T-helper 17 cell (primary cell): Measurements from ENCODE around the gene FOXF2. TPM values are rescaled to one million over a fixed set of nuclear protein-coding genes. Genes with fewer than 3 reads are reported as not detected.
A peak's percentile ranks its signal among the peaks of the same experiment; 100 is the strongest.

ENCODE experiments used
- ATAC-seq: fragments of 150-1000 bp; cut with Tn5 transposase; 2 replicates; pipeline ENCODE4 v1.10.0; 2021; ENCODE audit warnings: mild to moderate bottlenecking, moderate library complexity
- DNase-seq, 3 donors: peaks; one replicate each; pipeline versions ENCODE4 v3.0.0 to v3.0.0-alpha.2; 2020 to 2021
- H3K9me3 ChIP-seq: one replicate; pipeline ENCODE4 v1.7.0; 2013; ENCODE audit warnings: low read length, mild to moderate bottlenecking; ENCODE audit not compliant: control insufficient read depth, poor library complexity, severe bottlenecking
- H3K27ac Mint-ChIP-seq: one replicate; pipeline ENCODE4 v1.8.0; 2022; ENCODE audit warnings: mild to moderate bottlenecking, moderate library complexity, mixed read lengths
- H3K27me3 Mint-ChIP-seq: one replicate; pipeline ENCODE4 v1.8.0; 2022; ENCODE audit warnings: mixed read lengths
- H3K36me3 Mint-ChIP-seq: one replicate; pipeline ENCODE4 v1.8.0; 2022; ENCODE audit warnings: low read depth, mixed read lengths
- H3K4me1 Mint-ChIP-seq: one replicate; pipeline ENCODE4 v1.8.0; 2022; ENCODE audit warnings: mild to moderate bottlenecking, mixed read lengths
- H3K4me3 Mint-ChIP-seq: one replicate; pipeline ENCODE4 v1.8.0; 2022; ENCODE audit warnings: mild to moderate bottlenecking, moderate library complexity, mixed read lengths
- total RNA-seq, 4 donors: library from RNA in 2 of 4; stranded (reverse) in 2 of 4; gene quantifications; one replicate each; pipeline ENCODE4 v1.2.3 and lab custom pipeline; 2022 to 2026

FOXF2 gene
- total RNA-seq, 2 donors from 2014 or later: not detected

DNA sequence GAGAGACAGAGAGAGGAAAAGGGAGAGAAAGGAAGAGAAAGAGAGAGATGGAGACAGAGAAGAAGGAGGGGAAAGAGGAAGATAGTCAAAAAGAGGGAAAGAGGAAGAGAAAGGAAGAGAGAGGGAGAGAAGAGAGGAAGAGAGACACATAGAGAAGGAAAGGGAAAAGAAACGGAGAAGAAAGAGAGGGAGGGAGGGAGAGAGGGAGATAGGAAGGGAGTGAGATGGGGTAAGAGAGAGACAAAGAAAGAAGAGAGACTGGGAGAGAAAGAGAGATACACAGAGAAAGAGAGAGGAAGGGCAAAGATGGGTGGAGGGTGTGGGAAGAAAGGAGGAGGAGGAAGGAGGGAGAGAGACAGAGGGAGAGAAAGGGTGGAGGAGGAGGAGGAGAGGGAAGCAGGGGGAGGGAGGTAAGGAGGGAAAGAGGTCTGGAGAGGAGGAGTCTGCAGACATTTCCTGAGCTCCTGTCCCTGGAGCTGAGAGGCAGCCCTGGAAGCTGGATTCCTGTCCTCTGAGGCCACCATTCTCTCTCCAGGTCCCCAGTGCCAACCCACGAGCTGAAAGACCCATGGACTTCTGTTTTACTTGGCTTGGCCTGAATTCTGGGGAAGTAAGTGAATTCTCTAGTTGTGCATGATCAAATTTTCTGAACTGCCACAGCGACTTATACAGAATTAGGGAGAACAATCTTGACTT lies 9.9 kb downstream of the FOXF2 start:
- peaks cover 57% of the 10 kb centered on the region for H3K27me3 Mint-ChIP-seq
- ATAC-seq: no peak
- peaks cover 5% of the 10 kb centered on the region for H3K36me3 Mint-ChIP-seq
- no peak for DNase-seq
- H3K9me3 ChIP-seq: no peaks in the 10 kb centered on the region
- peaks cover 9% of the 10 kb centered on the region for H3K4me1 Mint-ChIP-seq
- peak overlapping the region; percentile 10 for H3K4me3 Mint-ChIP-seq
- H3K27ac Mint-ChIP-seq: no peak overlapping the region

DNA sequence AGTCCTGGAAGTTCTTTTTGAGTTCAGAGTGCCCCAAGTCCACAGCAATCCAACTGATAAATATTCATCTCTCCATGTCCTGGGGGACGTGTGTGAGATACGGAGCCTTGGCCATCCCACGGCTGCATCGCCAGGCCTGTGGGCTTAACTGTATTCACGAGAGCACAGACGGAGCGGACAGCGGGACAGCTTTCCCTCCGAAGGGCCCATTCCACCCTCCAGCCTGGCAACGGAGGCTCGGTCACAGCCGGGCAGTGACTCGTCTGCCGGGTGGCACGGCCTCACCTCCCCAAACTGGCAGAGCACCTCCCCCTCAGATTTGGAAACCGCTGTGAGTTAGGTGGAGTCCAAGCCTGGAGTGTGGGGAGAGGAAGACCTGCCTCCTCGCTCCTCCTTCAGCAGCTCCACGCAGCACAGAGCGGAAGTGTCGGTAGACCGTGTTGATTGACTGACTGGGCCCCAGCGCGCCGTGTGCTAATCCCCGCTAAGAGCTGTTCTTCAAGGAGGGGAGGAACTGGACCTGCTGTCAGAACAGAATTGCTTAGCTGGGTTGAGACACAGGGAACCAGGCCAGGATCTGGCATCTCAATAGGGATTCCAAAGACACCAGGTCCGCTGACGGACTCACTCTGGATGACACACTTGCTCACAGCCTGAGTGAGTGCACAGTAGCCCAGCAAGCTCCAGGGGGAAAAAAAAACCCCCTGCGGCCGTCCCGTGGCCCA lies 10.9 kb downstream of the FOXF2 start:
- DNase-seq: no peak

DNA sequence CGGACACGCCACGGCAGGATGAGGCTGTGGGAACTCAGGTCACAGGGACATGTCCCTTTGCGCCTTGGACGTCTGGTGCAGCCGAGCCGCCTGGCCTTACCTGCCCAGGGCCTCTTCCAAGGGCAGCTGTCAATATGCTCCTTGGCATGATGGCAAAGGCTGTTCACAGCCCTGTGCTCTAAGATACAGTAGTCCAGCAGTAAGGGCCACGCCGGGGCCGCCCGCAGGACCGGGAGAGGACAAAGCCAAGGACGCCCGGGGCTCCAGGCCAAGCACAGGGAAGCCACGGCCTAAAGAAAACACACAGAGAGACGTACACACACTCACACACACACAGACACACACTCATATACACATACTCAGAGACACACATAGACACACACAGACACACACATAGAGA lies 13.0 kb downstream of the FOXF2 start:
- no peak for ATAC-seq
- H3K4me3 Mint-ChIP-seq: no peak overlapping the region
- no peak overlapping the region for H3K27ac Mint-ChIP-seq

More for the DNA sequence above, 10.9 kb downstream of the FOXF2 start:
- Mint-ChIP-seq H3K4me3 (no peak overlapping the region), H3K4me1 (peaks cover 9% of the 10 kb centered on the region), H3K27ac (no peak overlapping the region), H3K36me3 (peaks cover 5% of the 10 kb centered on the region), H3K27me3 (peaks cover 47% of the 10 kb centered on the region)
- no peaks in the 10 kb centered on the region for H3K9me3 ChIP-seq
- no peak for ATAC-seq

DNA sequence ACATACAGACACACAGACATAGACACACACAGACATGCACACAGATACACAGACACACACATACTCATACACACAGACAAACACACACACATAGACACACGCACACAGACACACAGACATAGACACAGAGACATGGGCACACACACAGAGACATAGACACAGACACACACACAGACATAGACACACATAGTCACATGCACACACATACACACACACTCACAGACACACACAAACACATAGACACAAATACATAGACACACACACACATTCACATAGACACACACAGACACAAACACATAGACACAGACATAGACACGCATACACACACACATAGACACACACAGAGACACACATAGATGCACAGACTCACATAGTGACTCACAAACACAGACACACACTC lies 13.5 kb downstream of the FOXF2 start:
- DNase-seq (no peak), ATAC-seq (no peak)
- peaks cover 5% of the 10 kb centered on the region for H3K36me3 Mint-ChIP-seq

More for the DNA sequence above, 13.0 kb downstream of the FOXF2 start:
- H3K9me3 ChIP-seq: no peaks in the 10 kb centered on the region
- Mint-ChIP-seq H3K27me3 (peaks cover 29% of the 10 kb centered on the region), H3K36me3 (peaks cover 5% of the 10 kb centered on the region), H3K4me1 (peaks cover 3% of the 10 kb centered on the region)
- DNase-seq: no peak

DNA sequence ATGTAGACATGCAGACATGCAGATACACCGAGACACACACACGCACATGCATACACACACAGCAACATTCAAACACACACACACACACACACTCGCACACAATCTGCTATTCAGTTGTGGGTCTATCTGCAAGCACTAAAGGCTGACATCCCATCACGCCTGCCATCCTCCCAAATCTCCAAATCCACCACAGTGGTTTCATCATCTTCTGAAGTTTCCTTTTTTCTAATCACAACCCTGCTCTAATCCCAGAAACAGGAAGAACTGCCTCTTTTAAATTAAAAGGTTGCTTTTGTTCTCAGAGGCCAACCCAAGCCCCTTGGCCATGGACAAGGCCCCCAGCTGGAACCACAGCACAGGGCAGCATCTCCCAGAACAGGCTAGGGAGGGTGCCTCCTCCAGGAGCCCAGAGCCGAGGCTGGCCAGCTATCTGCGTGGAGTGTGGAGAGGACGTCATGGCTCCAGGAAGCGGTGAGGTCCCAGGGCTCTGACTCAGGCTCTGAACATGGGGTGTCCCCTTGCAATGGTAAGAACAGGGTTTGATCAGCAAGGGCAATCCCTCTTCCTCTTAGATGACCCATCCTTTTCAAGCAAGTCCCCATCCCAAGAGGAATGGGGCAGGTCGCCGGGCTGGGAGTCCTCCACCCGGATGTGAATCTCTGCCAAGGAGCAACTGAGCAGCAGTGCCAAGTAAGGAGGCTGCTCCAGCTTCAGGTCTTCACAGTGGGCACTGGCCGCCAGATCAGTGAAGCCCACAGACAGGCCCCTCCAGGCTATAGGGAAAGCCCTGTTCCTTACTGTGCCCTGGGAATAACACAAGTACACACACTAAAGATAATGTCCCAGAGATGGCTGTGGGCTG lies 14.7 kb downstream of the FOXF2 start:
- no peak for ATAC-seq

More for the DNA sequence above, 13.5 kb downstream of the FOXF2 start:
- Mint-ChIP-seq H3K27ac (no peak overlapping the region), H3K4me1 (no peaks in the 10 kb centered on the region), H3K4me3 (no peak overlapping the region), H3K27me3 (peaks cover 29% of the 10 kb centered on the region)
- no peaks in the 10 kb centered on the region for H3K9me3 ChIP-seq

DNA sequence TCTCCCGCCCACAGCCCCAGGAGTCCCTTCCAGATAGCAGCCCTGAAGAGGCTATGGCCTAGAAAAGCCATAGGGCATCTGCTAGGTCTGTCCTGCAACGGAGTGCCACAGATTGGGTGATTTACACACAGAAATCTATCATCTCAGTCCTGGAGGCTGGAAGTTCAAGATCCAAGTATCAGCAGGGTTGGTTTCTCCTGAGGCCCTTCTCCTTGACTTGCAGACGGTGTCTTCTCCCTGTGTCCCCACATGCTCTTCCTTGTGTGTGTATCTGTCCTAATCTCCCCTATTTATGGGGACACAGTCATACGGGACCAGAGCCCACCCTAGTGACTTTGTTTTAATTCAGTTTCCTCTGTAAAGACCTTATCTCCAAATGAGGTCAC lies 15.3 kb downstream of the FOXF2 start:
- H3K9me3 ChIP-seq: no peaks in the 10 kb centered on the region
- Mint-ChIP-seq H3K36me3 (no peaks in the 10 kb centered on the region), H3K4me1 (no peaks in the 10 kb centered on the region), H3K4me3 (no peak overlapping the region), H3K27ac (no peak overlapping the region), H3K27me3 (peaks cover 30% of the 10 kb centered on the region)
- ATAC-seq (no peak), DNase-seq (no peak)

More for the DNA sequence above, 14.7 kb downstream of the FOXF2 start:
- H3K9me3 ChIP-seq: no peaks in the 10 kb centered on the region
- Mint-ChIP-seq H3K4me3 (no peak overlapping the region), H3K27ac (no peak overlapping the region), H3K36me3 (peaks cover 1% of the 10 kb centered on the region), H3K27me3 (peaks cover 29% of the 10 kb centered on the region), H3K4me1 (no peaks in the 10 kb centered on the region)
- DNase-seq: no peak

DNA sequence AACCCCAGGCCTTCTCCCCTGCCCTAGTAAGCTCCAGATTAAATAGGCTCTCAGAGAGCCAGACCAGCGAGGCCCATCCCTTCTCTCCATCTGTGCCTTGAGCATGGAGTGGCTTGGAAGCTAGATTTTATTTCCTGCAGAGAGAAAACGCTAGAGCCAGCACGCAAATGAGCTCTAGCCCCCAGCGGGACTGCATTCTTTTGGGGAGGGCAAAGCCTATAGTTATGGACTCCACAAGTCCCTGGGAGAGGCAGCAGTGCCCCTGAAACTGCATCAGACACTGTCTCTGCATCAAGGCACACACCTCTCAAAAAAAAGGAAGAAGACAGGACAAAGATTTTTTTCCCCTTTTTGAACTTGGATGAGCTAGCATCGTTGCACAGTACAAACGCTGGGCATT lies 15.8 kb downstream of the FOXF2 start:
- Mint-ChIP-seq H3K36me3 (no peaks in the 10 kb centered on the region), H3K4me3 (no peak overlapping the region), H3K27ac (no peak overlapping the region), H3K4me1 (no peaks in the 10 kb centered on the region), H3K27me3 (peaks cover 35% of the 10 kb centered on the region)
- ATAC-seq (no peak), DNase-seq (no peak)
- H3K9me3 ChIP-seq: no peaks in the 10 kb centered on the region

DNA sequence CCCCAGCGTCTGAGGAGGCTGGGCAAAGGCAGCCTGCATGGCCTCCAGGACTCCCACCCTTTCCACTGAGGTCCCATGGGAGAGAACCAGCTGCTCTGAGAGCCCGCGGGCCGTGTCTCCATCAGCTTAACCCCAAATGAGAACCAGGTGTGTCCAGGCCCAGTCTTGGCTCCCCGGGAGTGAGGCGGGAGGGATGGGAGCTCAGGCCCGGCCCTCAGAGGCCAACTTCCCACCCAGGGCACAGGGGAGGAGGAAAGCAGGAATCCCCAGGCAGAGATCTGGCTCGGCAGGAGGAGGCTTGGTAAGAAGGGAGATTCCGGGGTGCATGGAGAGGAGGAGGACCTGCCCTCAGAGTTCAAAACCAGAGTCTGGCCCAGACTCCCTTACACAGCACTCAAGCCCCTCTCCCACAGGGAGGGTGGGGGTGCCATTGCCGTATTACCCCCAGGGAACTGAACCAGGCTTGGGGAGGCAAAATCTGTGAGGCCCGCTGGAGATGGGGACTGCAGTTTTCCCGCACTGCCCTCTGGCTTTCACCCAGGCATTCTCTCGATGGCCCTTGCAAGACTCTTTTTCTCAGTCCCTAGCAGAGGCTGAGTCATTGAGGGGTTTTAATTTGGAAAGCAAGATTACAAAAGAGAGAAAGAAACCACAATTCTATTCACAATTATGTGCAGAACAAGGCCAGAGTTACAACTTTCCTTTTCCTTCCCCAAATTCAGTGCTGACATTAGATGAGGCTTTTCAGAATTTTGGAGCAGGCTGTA lies 17.1 kb downstream of the FOXF2 start:
- DNase-seq (no peak), ATAC-seq (no peak)
- Mint-ChIP-seq H3K27me3 (peaks cover 35% of the 10 kb centered on the region), H3K4me1 (no peaks in the 10 kb centered on the region), H3K4me3 (no peak overlapping the region), H3K27ac (no peak overlapping the region), H3K36me3 (no peaks in the 10 kb centered on the region)
- H3K9me3 ChIP-seq: no peaks in the 10 kb centered on the region

DNA sequence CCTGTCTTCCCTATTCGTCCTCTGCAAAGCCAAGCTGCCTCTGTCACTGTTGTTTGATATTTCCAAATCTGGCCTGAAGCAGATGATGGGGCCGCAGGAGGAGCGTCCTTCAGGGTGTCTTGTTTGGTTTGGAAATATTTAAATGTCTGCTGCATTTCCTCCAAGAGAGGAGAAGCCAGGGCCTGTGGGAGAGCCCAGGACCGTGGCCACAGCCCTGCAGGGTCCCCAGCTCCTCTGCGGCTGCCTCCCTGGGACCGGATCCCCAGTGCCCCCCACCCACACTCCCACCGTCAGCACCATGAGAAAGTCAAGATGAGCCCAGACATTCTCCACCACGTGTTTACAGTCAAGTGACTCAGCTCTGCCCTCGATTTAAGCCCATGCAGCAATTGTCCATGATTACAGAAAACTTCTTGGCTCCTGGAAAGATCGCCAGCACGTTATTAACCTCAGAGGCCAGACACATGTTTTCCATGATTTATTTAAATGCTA lies 18.2 kb downstream of the FOXF2 start:
- ATAC-seq (no peak), DNase-seq (no peak)
- Mint-ChIP-seq H3K4me3 (no peak overlapping the region), H3K36me3 (no peaks in the 10 kb centered on the region), H3K27me3 (peaks cover 40% of the 10 kb centered on the region), H3K27ac (no peak overlapping the region), H3K4me1 (no peaks in the 10 kb centered on the region)
- no peaks in the 10 kb centered on the region for H3K9me3 ChIP-seq

DNA sequence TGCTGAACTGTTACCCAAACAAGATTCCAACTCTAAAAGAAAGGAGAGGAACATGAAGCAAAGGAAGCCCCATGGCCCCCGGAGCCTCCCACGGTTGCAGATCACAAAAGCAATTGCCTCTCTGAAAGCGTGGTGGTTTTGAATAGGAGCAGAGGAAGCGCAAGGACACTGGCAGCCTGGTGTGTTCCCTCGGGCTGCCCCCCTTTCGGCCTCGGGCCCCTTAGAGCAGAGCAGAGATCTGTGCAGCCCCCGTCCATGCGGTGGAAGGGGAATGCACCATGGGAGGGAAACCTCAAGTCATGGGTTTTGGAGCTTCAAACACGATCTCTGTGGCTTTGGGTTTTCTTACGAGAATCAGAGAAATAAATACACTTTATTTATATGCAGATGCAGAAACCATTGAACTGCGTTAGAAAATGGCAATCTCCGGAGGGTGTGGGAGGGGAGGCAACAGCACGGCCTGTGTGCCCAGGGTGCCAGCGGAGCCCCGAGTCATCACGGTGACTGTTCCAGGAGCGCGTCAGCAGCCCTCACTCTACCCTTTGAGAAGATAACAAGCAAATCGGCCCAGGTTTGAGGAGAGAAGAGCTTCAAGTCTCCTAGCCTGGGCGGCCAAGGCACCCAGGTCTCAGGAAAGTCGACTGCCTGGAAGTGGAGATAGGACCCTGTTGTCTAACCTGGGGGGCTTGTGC lies 20.5 kb downstream of the FOXF2 start:
- ATAC-seq: no peak
- Mint-ChIP-seq H3K4me3 (no peak overlapping the region), H3K27ac (no peak overlapping the region), H3K36me3 (no peaks in the 10 kb centered on the region), H3K27me3 (peaks cover 46% of the 10 kb centered on the region), H3K4me1 (no peaks in the 10 kb centered on the region)
- DNase-seq: no peak
- no peaks in the 10 kb centered on the region for H3K9me3 ChIP-seq

DNA sequence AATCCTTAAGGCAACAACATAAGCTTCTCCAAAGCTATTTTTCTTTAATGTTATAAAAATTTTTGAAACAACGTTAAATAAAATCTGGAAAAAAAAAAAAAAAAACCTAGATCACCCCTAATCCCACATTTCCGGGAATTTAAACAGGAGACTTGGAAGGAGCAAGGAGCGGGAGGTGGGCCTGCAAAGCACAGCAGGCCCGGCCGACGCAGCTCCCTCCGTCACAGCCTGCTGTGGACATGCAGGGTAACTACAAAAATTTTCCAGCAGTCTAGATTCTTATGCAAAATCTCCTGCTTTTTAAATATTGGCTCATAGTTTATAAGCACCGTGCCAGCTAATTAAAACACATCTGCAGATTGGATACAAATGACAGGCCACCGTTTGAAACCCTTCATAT lies 23.5 kb downstream of the FOXF2 start:
- no peaks in the 10 kb centered on the region for H3K4me1 Mint-ChIP-seq
- no peak overlapping the region for H3K4me3 Mint-ChIP-seq
- ATAC-seq (no peak), DNase-seq (no peak)
- peaks cover 52% of the 10 kb centered on the region for H3K27me3 Mint-ChIP-seq
- no peak overlapping the region for H3K27ac Mint-ChIP-seq
- no peaks in the 10 kb centered on the region for H3K9me3 ChIP-seq
- H3K36me3 Mint-ChIP-seq: no peaks in the 10 kb centered on the region

DNA sequence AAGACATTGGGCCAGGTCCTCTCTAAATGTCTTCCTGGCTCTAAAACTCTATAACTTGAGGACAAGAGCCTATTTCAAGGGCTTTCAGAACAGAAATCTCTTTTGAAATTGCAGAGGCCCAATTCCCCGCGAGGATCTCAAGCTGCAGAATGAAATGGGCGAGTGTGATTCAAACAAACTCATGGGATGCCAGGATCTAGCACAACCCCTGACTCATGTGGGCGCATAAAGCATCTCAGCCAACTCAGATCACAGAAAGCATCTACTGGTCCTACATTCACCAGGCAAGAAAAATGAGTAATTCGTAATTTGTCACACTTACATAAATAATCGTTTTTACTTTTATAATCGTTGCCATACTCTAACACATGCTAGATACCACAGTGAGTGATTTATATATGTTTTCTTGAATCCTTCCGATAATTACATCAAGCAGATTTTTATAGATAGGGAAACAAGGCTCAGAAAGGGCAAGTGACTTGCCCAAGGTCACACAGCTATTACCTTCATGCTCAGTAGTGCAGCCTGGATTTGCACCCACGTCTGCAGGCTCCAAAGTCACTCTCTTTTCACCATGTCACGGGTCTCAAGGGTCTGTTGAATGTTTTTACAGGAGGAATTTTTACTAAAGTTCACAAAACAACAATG lies 26.2 kb downstream of the FOXF2 start:
- Mint-ChIP-seq H3K36me3 (no peaks in the 10 kb centered on the region), H3K27me3 (peaks cover 38% of the 10 kb centered on the region), H3K4me1 (no peaks in the 10 kb centered on the region), H3K4me3 (no peak overlapping the region), H3K27ac (no peak overlapping the region)
- DNase-seq: no peak
- ATAC-seq: no peak
- H3K9me3 ChIP-seq: no peaks in the 10 kb centered on the region
